RWPE2 (cell line): ENCODE data around the gene OR2M2.

ENCODE experiments used
- ATAC-seq: fragments of 200-7000 bp; cut with Tn5 transposase; 3 replicates; pipeline ENCODE4 v1.9.1; 2021; ENCODE audit warnings: low read depth
- DNase-seq: peaks from one replicate; pipeline ENCODE4 v3.0.0-alpha.2; 2020; ENCODE audit warnings: low spot score
- H3K27ac ChIP-seq: fragments of 450-650 bp; 2 replicates; pipeline ENCODE4 v1.5.1; 2017; ENCODE audit warnings: mild to moderate bottlenecking; ENCODE audit not compliant: poor library complexity, severe bottlenecking
- H3K27me3 ChIP-seq: fragments of 250-450 bp; sonication (Bioruptor Pico); 2 replicates; pipeline ENCODE4 v1.5.1; 2021; ENCODE audit warnings: mild to moderate bottlenecking, moderate library complexity; ENCODE audit not compliant: insufficient read depth, poor library complexity, severe bottlenecking
- H3K36me3 ChIP-seq: fragments of 250-450 bp; sonication (Bioruptor Pico); 2 replicates; pipeline ENCODE4 v1.5.1; 2020; ENCODE audit warnings: low read depth, mild to moderate bottlenecking, moderate library complexity
- H3K4me1 ChIP-seq: fragments of 250-450 bp; sonication (Bioruptor Pico); 2 replicates; pipeline ENCODE4 v1.5.1; 2021; ENCODE audit warnings: mild to moderate bottlenecking, moderate library complexity; ENCODE audit not compliant: insufficient read depth, poor library complexity, severe bottlenecking
- H3K4me3 ChIP-seq: fragments of 250-450 bp; sonication (Bioruptor Pico); 2 replicates; pipeline ENCODE4 v1.5.1; 2021; ENCODE audit warnings: mild to moderate bottlenecking, moderate library complexity; ENCODE audit not compliant: severe bottlenecking
- H3K9me3 ChIP-seq: fragments of 250-450 bp; sonication (Bioruptor Pico); 2 replicates; pipeline ENCODE4 v1.5.1; 2021; ENCODE audit warnings: mild to moderate bottlenecking, moderate library complexity; ENCODE audit not compliant: severe bottlenecking
- CTCF ChIP-seq: fragments of 450-650 bp; IDR thresholded peaks from one replicate; pipeline ENCODE4 v1.5.1; 2017; ENCODE audit warnings: mild to moderate bottlenecking, moderate library complexity; ENCODE audit not compliant: poor library complexity, severe bottlenecking

The OR2M2 gene

GRCh38 chr1:248194117-248194516 lies 19.5 kb downstream of the OR2M2 start:
- H3K9me3 ChIP-seq: no peaks in the 10 kb centered on the region
- no peak overlapping the region for H3K4me3 ChIP-seq
- DNase-seq: no peak
- no peaks in the 10 kb centered on the region for H3K4me1 ChIP-seq
- no peaks in the 10 kb centered on the region for H3K36me3 ChIP-seq
- no peak for TF ChIP-seq CTCF
- no peaks in the 10 kb centered on the region for H3K27me3 ChIP-seq
- no peak for ATAC-seq
- no peak overlapping the region for H3K27ac ChIP-seq

GRCh38 chr1:248196965-248197364 lies 22.3 kb downstream of the OR2M2 start, which contains the start of gene OR2M3:
OR2M3 (plus strand) TSS chr1:248197265; CDS start chr1:248203068, 5,803 bp downstream.
- ATAC-seq (no peak), DNase-seq (no peak)
- no peaks in the 10 kb centered on the region for H3K27me3 ChIP-seq
- no peaks in the 10 kb centered on the region for H3K36me3 ChIP-seq
- no peak within 1 kb of the TSS for H3K27ac ChIP-seq
- no peak within 1 kb of the TSS for H3K4me3 ChIP-seq
- H3K4me1 ChIP-seq: no peaks in the 10 kb centered on the region
- TF ChIP-seq CTCF: no peak
- H3K9me3 ChIP-seq: no peaks in the 10 kb centered on the region

GRCh38 chr1:248215880-248216279 lies 41.3 kb downstream of the OR2M2 start:
- Histone ChIP-seq H3K27ac (no peak overlapping the region), H3K4me3 (no peak overlapping the region), H3K4me1 (no peaks in the 10 kb centered on the region), H3K36me3 (no peaks in the 10 kb centered on the region), H3K9me3 (no peaks in the 10 kb centered on the region), H3K27me3 (no peaks in the 10 kb centered on the region)
- ATAC-seq (no peak), DNase-seq (no peak)
- TF ChIP-seq CTCF: no peak

- DNase-seq: no peak
- Histone ChIP-seq H3K36me3 (no peaks in the 10 kb centered on the region), H3K27me3 (no peaks in the 10 kb centered on the region), H3K9me3 (no peaks in the 10 kb centered on the region), H3K27ac (no peak overlapping the region), H3K4me1 (no peaks in the 10 kb centered on the region), H3K4me3 (no peak overlapping the region)
- ATAC-seq: no peak
- TF ChIP-seq CTCF: no peak
Measured at GRCh38 chr1:248225537-248225936, 50.9 kb downstream of the OR2M2 start.

GRCh38 chr1:248229360-248229908 lies 54.8 kb downstream of the OR2M2 start:
- no peak for ATAC-seq
- no peak for DNase-seq

More at GRCh38 chr1:248229360-248229908, 54.8 kb downstream of the OR2M2 start:
- no peaks in the 10 kb centered on the region for H3K9me3 ChIP-seq
- H3K27ac ChIP-seq: no peak overlapping the region
- H3K4me3 ChIP-seq: no peak overlapping the region
- TF ChIP-seq CTCF: no peak
- no peaks in the 10 kb centered on the region for H3K27me3 ChIP-seq
- H3K4me1 ChIP-seq: no peaks in the 10 kb centered on the region
- no peaks in the 10 kb centered on the region for H3K36me3 ChIP-seq
